ENCODE results near the gene EYS.
"Not testable (repeated sequence)": the region's sequence is repeated elsewhere in the genome, so short reads cannot be mapped to it uniquely, and the experiment has no call there.

EYS gene

DNA sequence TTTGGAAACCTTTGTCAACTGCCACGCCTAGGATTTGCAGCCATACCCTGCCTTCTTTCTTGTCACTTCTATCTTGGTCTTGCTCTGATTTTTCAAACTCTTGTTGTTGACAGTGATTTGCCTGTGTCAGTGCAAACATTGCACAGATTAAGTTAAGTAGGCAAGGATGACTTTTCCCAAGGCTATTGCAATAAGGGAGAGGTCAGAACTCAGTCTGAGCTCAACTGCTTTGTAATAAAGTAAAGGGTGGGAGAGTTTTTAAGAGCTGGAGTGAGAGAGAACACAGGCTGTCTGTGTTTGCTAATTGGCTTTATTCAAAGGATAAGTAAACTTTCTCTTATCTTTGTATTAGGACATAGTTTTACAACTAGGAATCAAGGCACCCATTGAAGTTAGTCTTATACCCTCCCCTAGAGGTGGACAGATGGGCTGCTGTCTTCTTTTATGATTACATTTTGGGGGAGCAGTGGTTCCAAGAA, 1622.8 kb downstream of the EYS start:
- DNase-seq: no peak

- no peak for DNase-seq
Observed at GRCh38 chr6:64083261-64083660, 1623.8 kb downstream of the EYS start.

- DNase-seq: no peak
Observed at GRCh38 chr6:64081453-64081852, 1625.6 kb downstream of the EYS start.

GRCh38 chr6:64074981-64075380, 1632.0 kb downstream of the EYS start:
- no peak for DNase-seq

DNA sequence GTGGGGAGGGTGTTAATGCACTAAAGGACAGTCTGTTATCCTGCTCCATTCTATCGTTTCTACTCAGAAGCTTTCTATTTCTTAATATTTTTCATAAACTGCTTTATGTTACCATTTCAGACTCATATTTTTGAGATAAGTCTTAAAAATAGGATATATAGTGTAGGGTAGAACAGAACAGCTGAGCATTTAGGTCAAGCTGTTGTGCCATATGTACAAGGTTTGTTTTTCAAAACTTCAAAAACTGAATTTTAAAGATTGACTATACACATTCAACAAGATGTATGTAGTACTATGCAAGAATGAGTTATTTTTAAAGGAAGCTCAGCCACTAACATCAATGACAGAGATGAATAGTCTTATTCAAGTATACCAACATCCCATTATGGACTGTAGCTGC, 1634.3 kb downstream of the EYS start:
- no peak for DNase-seq

DNA sequence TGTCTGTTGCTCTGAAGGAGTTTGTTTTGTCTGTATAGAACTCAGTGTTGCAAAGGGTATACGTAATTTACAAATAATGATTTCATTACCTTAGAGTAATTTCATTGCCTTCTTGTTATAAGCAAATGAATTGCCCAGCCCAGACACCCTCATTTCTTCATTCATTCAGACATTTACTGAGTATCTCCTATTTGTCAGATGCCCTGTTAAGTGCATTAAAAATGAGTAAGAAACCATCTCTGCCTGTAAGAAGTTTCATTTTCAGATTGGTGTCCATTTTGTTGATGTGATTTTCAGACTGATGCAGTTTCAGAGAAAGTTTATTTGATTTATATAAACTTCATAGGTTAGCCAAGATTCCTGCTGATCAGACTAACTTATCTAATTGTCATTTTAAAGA, 1642.1 kb downstream of the EYS start:
- no peak for DNase-seq

- DNase-seq: no peak
Observed at GRCh38 chr6:64062960-64063683, 1643.9 kb downstream of the EYS start.

- DNase-seq: no peak
Observed at GRCh38 chr6:64054861-64055260, 1652.2 kb downstream of the EYS start.

DNA sequence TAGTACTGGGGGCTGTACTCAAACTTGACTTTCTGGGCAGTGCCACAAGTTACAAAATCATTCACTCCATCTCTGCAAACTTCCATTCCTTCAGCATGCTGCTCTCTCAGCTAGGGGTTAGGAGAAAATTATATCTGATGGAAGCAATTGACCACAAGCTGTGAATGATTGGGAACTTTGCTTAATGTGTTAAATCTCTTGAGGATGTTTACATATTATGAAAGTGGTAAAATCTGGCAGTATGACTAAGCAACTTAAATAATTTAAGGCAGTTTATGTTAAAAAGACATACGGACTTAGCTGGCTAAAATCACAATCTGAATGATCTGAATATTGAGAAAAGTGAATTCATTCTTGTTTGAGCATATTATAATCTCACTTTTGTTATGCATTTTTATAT, 1656.4 kb downstream of the EYS start:
- DNase-seq: no peak

DNA sequence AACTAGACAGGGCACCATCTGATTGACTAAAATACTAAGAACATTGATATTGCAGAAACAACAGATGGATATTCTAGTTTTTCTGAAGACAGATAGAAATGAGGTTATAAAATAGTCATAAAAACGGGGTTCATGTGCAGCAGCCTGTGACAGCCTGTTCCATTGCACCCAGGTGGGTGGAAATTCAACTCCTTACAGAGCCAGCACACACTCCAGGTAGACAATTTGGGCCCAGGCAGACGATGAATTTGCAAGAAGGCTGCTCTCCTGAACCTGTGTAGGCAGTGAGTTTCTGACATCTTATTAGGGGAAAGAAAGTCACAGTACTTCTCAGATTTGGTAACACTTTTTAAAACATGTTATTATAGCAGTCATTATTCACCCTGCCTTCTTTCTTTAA, 1657.3 kb downstream of the EYS start:
- no peak for DNase-seq

- no peak for DNase-seq
Observed at GRCh38 chr6:64046746-64047208, 1660.2 kb downstream of the EYS start.

GRCh38 chr6:64041373-64041772, 1665.7 kb downstream of the EYS start:
- no peak for DNase-seq

- DNase-seq: no peak
Observed at GRCh38 chr6:64040113-64040512, 1666.9 kb downstream of the EYS start.

DNA sequence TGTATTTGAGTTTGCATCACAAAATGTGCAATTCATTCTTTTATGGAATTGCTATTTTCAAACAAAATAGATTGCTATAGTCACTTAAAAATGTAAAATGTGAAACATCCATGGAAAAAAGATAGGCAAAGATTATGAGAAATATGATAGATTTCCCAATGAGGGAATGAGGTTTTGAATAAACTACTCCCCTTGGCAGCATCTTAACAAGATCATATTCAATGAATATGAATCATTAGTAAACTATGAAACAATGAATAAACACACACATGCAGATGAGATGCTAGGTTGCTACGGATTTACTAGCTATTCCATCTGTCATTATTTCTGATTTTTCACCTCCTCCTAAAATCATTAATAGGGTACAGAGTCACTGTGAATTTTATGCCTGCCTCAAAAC, 1669.6 kb downstream of the EYS start:
- DNase-seq: no peak

DNA sequence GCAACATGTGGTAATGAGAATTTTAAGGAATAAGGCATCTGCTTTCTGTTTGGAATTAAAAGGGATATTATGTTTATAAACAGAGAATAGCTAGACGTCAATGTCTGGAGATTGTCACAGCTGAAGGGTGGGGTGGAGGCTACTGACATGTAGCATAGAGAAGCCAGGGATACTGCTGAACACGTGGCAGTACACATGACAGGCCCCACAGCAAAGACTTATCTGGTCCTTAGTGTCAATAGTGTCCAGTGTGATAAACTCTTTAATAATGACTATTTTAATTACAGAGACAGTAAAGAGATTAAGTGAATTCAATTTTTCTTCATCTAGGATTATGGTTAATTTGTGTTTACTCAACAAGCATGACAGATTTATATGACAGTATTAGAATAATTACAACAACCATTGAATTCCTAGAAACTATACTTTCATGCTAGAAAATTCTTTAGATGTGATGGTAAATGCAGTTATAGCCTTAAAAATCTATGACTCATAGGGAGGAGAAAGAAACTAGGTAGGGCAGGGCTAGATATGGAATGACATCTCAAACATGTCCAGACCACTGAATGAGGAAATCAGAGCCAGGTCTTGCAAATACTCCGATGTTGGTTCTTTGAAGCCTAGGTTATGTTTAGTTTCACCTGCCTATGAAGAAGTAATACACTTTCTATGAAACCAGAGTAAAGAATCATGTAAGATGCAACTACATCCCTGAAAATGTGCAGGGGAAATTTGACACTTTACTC, 1671.9 kb downstream of the EYS start:
- DNase-seq: no peak

- DNase-seq: no peak
Observed at GRCh38 chr6:64034291-64034690, 1672.7 kb downstream of the EYS start.

GRCh38 chr6:64030950-64031618, 1675.9 kb downstream of the EYS start:
- DNase-seq: not testable (repeated sequence)

DNA sequence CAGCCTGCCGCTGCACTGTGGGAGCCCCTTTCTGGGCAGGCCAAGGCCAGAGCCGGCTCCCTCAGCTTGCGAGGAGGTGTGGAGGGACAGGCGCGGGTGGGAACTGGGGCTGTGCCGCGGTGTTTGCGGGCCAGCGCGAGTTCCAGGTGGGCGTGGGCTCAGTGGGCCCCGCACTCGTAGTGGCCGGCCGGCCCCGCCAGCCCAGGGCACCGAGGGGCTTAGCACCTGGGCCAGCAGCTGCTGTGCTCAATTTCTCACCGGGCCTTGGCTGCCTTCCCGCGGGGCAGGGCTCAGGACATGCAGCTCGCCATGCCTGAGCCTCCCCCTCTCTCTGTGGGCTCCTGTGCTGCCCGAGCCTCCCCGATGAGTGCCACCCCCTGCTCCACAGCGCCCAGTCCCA, 1683.3 kb downstream of the EYS start:
- no peak for DNase-seq

DNA sequence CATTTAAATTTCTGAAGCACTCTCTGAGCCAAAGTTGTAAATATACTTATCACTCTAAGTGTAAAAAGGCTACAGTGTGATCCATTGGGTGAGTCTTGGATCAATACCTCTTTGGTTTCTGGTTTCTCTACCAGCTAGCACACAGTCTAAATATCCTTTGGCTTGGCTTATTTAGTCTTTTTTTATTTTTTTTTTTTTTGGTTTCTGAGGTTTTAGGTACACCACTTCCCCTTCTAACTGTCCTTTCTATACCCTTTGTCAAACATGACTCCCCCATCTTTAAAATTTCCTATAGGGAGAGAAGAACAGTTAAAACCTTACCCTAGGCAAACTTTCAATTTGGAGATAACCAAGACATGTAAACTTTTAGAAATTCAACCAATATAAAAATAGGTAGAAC, 1692.4 kb downstream of the EYS start:
- DNase-seq: no peak

GRCh38 chr6:64013011-64013410, 1694.0 kb downstream of the EYS start:
- no peak for DNase-seq

GRCh38 chr6:64012351-64013001, 1694.5 kb downstream of the EYS start:
- DNase-seq: no peak

DNA sequence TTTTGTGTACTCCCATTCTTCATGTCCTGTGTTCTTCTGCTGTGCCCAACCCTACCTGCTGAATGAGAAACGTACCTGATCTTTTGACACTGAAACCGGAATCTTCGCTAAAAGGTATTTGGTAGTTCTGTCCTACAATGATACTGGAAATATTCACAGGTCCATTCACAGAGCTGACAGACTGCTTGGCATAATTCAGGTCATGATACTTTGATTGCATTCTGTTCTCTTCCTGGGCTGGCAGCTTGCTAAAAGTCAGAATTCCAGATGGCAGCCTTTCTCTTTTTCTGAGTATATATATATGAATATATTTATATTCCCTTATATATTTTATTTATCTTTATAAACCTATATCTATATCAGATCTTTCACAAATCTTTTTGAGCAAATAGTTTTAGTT, 1696.4 kb downstream of the EYS start:
- DNase-seq: no peak

GRCh38 chr6:64010010-64010409, 1697.0 kb downstream of the EYS start:
- no peak for DNase-seq

All from NCI-H187 treated with DMSO at 0.1 percent for 48 hours (cell line).